HG03342 (cell line): Measurements from ENCODE around the gene ZBP1.

Experiments
- ATAC-seq: cut with Tn5 transposase; IDR thresholded peaks from one replicate; pipeline ENCODE4 v1.9.1; 2021; ENCODE audit warnings: mild to moderate bottlenecking, moderate library complexity; ENCODE audit not compliant: unreplicated experiment

ZBP1 gene

DNA sequence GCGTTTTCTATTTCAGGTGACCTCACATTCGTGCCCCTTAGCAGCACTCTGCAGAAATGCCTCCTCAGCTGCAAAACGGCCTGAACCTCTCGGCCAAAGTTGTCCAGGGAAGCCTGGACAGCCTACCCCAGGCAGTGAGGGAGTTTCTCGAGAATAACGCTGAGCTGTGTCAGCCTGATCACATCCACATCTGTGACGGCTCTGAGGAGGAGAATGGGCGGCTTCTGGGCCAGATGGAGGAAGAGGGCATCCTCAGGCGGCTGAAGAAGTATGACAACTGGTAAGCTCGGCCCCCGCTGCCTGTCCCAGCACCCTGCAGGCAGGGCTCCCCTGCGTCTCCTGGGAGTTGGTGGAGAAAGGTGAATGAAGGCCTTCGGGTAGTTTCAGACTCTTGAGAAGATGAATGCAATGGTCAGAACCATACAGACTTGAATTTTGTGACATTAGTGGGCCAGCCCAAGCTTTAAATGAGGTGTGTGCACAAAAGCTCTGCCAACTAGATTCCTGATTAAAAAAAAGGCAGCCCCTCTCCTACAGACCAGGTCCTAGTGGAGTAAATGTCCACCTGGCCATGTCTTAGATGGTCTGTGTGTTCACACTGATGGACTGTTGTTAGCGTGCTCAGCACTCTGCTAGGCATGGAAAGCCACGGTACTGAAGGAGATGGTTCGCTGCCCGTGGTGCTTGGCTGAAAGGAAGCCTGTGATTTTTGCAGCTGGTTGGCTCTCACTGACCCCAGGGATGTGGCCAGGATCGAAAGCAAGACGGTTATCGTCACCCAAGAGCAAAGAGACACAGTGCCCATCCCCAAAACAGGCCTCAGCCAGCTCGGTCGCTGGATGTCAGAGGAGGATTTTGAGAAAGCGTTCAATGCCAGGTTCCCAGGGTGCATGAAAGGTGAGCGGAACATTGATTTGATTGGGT, 58.6 kb downstream of the ZBP1 start:
- no peak for ATAC-seq

DNA sequence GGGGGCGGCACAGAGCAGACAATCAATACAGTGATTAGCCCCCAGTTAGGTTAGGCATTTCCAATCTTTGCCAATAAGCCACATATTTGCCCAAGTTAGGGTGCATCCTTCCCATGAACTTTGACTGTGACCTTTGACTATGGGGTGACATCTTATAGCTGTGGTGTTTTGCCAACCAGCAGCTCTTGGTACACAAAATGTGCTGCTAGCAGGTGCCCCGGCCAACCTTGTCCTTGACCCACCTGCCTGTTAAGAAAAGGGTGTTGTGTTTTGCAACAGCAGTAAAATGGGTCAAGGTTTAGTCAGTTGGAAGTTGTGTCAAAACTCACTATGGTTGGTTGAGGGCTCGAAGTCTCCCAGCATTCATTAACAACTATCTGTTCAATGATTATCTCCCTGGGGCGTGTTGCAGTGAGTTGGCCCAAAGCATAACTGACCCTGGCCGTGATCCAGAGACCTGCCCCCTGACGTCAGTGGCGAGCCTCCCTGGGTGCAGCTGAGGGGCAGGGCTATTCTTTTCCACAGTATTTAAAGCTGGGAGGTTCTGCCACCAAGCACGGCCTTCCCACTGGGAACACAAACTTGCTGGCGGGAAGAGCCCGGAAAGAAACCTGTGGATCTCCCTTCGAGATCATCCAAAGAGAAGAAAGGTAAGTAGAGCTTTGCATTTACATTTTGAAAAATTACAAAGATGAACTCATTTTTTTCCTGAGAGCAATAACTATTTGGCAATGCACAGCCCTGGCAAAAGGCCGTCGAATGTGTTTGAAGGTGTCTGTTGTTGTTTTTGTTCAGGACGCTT, 59.5 kb downstream of the ZBP1 start, which contains the start of gene PCK1:
Gene PCK1 (plus strand): TSS at position 557 of the 802 bp plus-strand sequence. CDS start 302 bp downstream, outside the sequence.
- no peak for ATAC-seq

GRCh38 chr20:57559658-57560553, 60.3 kb downstream of the ZBP1 start:
- no peak for ATAC-seq

GRCh38 chr20:57559289-57559634, 61.0 kb downstream of the ZBP1 start:
- ATAC-seq: no peak

DNA sequence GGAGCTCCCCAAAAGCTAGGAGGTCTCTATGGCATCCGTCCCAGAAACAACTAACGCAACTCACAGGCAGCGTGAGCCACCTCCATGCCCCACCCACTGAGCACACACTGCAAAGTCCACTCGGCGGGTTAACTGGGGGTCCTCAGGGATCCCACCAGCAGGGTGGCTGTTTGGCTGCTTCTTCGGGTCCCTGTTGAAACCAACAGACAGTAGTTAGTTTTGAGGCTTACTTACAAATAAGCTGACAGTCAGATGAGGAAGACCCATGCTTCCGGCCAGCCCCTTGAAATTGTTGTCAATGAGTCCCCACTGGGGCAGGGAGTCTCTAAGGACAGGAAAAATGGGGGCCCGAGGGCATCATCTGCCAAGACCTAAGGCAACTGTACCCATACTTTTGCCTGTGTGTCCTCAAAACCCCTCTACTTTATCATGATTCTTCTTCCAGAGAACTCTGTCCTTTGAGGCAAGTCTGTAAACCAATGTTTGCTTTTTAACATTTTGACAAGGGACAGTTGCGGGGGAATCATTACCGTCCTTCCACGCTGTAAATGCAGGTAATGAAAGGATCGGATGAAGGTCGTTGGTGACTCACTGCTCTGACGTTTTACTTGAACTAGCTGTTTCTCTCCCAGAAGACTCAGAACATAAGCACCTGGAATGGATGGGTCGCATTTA, 61.5 kb downstream of the ZBP1 start:
- ATAC-seq: no peak

DNA sequence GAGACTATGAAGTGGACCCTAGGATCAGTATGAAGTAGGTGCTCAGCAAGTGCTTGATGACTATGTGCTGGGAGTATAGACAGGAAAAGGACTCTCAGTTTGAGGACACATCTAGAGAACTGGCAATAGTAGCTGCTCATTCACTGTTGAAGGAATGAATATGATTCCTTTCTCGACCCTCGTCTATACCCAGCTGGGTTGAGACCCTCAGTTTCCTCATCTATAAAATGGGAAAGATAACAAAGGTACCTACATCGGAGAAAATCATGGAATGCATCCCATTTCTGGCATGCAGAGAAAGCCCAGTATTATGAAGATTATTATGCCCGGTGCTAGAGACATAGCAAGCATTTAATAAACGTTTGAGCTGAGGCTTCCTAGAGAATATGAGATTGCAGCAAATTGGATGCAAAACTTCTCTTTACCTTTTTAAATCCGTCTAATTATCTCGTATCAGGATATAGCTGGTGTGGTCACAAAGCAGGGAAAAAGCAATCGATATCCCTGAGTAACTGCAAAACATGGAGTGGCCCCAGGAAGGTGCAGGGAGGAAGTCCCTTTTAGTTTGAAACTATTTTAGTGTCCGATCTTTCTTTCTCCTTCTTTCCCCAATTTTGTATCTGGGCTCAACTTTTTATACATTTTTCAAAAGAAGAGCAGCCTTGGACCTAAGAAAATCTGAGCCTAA, 62.2 kb downstream of the ZBP1 start:
- ATAC-seq: no peak

- ATAC-seq: no peak
Observed at GRCh38 chr20:57556980-57557274, 63.3 kb downstream of the ZBP1 start.

DNA sequence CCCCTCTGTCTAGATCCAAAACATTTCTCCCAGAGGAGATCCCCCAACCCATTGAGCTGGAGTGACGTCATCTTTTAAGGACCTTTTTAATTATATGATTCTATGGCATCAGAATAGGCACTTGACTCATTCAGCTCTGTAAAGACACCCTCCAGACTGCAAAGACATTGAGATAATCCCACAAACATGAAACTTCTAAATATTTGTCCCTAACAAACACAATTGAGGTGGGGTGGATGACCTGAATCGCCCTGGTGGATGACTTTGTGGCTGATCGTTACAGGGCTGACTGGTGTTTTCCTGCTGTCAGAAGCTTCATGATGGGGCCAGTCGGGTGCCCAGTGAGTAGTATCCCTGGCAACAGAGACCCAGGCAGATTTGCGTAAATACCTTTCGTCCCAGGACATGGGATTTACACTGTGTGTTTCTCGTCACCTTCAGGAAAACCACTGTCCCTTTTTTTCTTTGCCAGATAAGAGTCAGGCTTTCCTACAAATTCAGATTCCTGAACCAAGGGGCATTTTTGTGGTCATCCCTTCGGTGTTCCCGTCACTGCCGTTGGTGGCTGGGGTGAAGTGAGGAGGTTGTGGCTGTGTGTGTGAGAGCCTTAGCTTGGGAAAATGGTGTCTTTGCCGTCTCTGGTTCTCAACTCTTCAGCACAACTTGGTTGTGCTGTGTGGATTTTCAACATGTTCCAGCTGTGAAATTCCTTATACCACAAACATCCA, 64.6 kb downstream of the ZBP1 start:
- ATAC-seq: no peak
